Posterior vena cava (tissue), 2 donors: ENCODE measurements around the gene GRK2. TPM values are rescaled to one million over a fixed set of nuclear protein-coding genes. Genes with fewer than 3 reads are reported as not detected.
"Not testable (repeated sequence)": the region's sequence is repeated elsewhere in the genome, so short reads cannot be mapped to it uniquely, and the experiment has no call there.

Experiments
- DNase-seq: peaks from one replicate; pipeline ENCODE4 v3.0.0-alpha.2; 2020; ENCODE audit warnings: low spot score
- intact Hi-C, 2 donors: fragments of 100-400 bp; cut with DNase I; formaldehyde crosslinking; loops; one replicate each; pipeline versions ENCODE4 v1.14.1 to v1.14.2; 2022 to 2023
- long read RNA-seq, 2 donors: library from polyadenylated mRNA; unstranded; transcript quantifications; one replicate each; pipeline ENCODE4 v2.0.0, GENCODE V29; 2020 to 2021
- total RNA-seq, 2 donors: library from RNA; stranded (reverse); fragmentation: NEBNext Ultra II Directional; extraction: Animal tissue kit (Norgen Biotek cat#: 25700); gene quantifications; one replicate each; pipeline ENCODE4 v1.2.1, GENCODE V29; 2021
- donor health status: DM: yes; HTN: yes; CAD: no.
- donor health status: DM: yes; HTN: yes; CAD: no.

Gene GRK2
- total RNA-seq, result 10 to 100 TPM; 50.4 to 58.2 TPM
- long read RNA-seq, donor 1, transcript GRK2-201 (21 exons, 3,466 nt), result major isoform, 17 of 28 reads
- long read RNA-seq, donor 1, partial matches to known transcripts, result 4 of 28 reads
- long read RNA-seq, donor 1, other reads (novel, unspliced or antisense), result 7 of 28 reads
- long read RNA-seq, donor 2, partial matches to known transcripts, result 26 of 31 reads
- long read RNA-seq, donor 2, other reads (novel, unspliced or antisense), result 3 of 31 reads

- intact Hi-C loops, result loop anchor here (5.0 kb wide), 2 partner anchors 111 to 116 kb away; no protein-coding TSS in a partner anchor
- DNase-seq, result peak; percentile 86
Measured at GRCh38 chr11:67266449-67267187, at the start of gene GRK2. Gene GRK2, plus strand, starts transcription at chr11:67266473. Its CDS starts 227 bp downstream, at chr11:67266700.

GRCh38 chr11:67227726-67228125, 38.5 kb upstream of the GRK2 start:
- intact Hi-C loops, result loop anchor here in 1 of 2 donors (2.0 kb wide), 1 partner anchor 25 kb away; no protein-coding TSS in a partner anchor
- DNase-seq, result no peak

GRCh38 chr11:67230406-67230805, 35.9 kb upstream of the GRK2 start:
- no peak for DNase-seq
- intact Hi-C loops, result no loop called here

GRCh38 chr11:67230886-67231285, 35.4 kb upstream of the GRK2 start:
- intact Hi-C loops, result no loop called here
- no peak for DNase-seq

- DNase-seq, result no peak
- intact Hi-C loops, result no loop called here
Measured at GRCh38 chr11:67233584-67234190, 32.6 kb upstream of the GRK2 start.

- intact Hi-C loops, DNase-seq: not testable (repeated sequence)
Measured at GRCh38 chr11:67234571-67234970, 31.7 kb upstream of the GRK2 start.

GRCh38 chr11:67237574-67237973, 28.7 kb upstream of the GRK2 start:
- no peak for DNase-seq

GRCh38 chr11:67238894-67239782, 27.1 kb upstream of the GRK2 start:
- DNase-seq, result no peak
- intact Hi-C loops, result no loop called here

More at GRCh38 chr11:67237574-67237973, 28.7 kb upstream of the GRK2 start:
- intact Hi-C loops, result no loop called here

- peak; percentile 99 for DNase-seq
- intact Hi-C loops, result no loop called here
Measured at GRCh38 chr11:67239783-67240575, 26.3 kb upstream of the GRK2 start.

- intact Hi-C loops, result no loop called here
Measured at GRCh38 chr11:67240576-67241389, 25.5 kb upstream of the GRK2 start.

GRCh38 chr11:67242548-67242947, 23.7 kb upstream of the GRK2 start:
- no peak for DNase-seq
- intact Hi-C loops, result no loop called here

More at GRCh38 chr11:67240576-67241389, 25.5 kb upstream of the GRK2 start:
- peak; percentile 89 for DNase-seq

- intact Hi-C loops, result no loop called here
- DNase-seq, result no peak
Measured at GRCh38 chr11:67243051-67243450, 23.2 kb upstream of the GRK2 start.

- no peak for DNase-seq
- intact Hi-C loops, result no loop called here
Measured at GRCh38 chr11:67245046-67245445, 21.2 kb upstream of the GRK2 start.

- intact Hi-C loops, result no loop called here
- no peak for DNase-seq
Measured at GRCh38 chr11:67247946-67248550, 18.2 kb upstream of the GRK2 start.

GRCh38 chr11:67248653-67249052, 17.6 kb upstream of the GRK2 start:
- intact Hi-C loops, result no loop called here

GRCh38 chr11:67250059-67251043, 15.9 kb upstream of the GRK2 start:
- no peak for DNase-seq
- intact Hi-C loops, result no loop called here

More at GRCh38 chr11:67248653-67249052, 17.6 kb upstream of the GRK2 start:
- DNase-seq, result no peak
